Measurements from ENCODE around the gene ICAM1. TPM values are rescaled to one million over a fixed set of nuclear protein-coding genes. Genes with fewer than 3 reads are reported as not detected.

The ICAM1 gene
- total RNA-seq, 1 donor from 2014 or later: 19.0 TPM

- no peak for DNase-seq (ENCODE audit: low spot score)
- peak overlapping the region; percentile 83 for H3K4me3 Mint-ChIP-seq (ENCODE audit: unreplicated experiment)
- H3K36me3 Mint-ChIP-seq (ENCODE audit: low read depth): peaks cover 5% of the 10 kb centered on the region
- peaks cover 51% of the 10 kb centered on the region for H3K27me3 Mint-ChIP-seq (ENCODE audit: low read depth)
- H3K4me1 Mint-ChIP-seq (ENCODE audit: low read depth): peaks cover 47% of the 10 kb centered on the region
- H3K27ac Mint-ChIP-seq (ENCODE audit: unreplicated experiment): peak overlapping the region; percentile 68
- H3K9me3 Mint-ChIP-seq (ENCODE audit: low read depth): no peaks in the 10 kb centered on the region
- no peak for TF ChIP-seq CTCF (IDR thresholded peaks at IDR 0.05)
Observed at GRCh38 chr19:10290357-10290875, 19.5 kb downstream of the ICAM1 start.

GRCh38 chr19:10290876-10291553 is 20.1 kb downstream of the ICAM1 start:
- no peak for TF ChIP-seq CTCF (IDR thresholded peaks at IDR 0.05)
- Mint-ChIP-seq H3K27me3 (ENCODE audit: low read depth) (peaks cover 56% of the 10 kb centered on the region), H3K36me3 (ENCODE audit: low read depth) (peaks cover 3% of the 10 kb centered on the region), H3K4me1 (ENCODE audit: low read depth) (peaks cover 53% of the 10 kb centered on the region), H3K27ac (ENCODE audit: unreplicated experiment) (no peak overlapping the region), H3K4me3 (ENCODE audit: unreplicated experiment) (peak overlapping the region; percentile 83), H3K9me3 (ENCODE audit: low read depth) (no peaks in the 10 kb centered on the region)
- no peak for DNase-seq (ENCODE audit: low spot score)

GRCh38 chr19:10291554-10292205 is 20.8 kb downstream of the ICAM1 start:
- peak overlapping the region; percentile 83 for H3K4me3 Mint-ChIP-seq (ENCODE audit: unreplicated experiment)
- no peak overlapping the region for H3K27ac Mint-ChIP-seq (ENCODE audit: unreplicated experiment)
- peaks cover 58% of the 10 kb centered on the region for H3K27me3 Mint-ChIP-seq (ENCODE audit: low read depth)
- H3K36me3 Mint-ChIP-seq (ENCODE audit: low read depth): peaks cover 3% of the 10 kb centered on the region
- TF ChIP-seq CTCF (IDR thresholded peaks at IDR 0.05): no peak
- H3K9me3 Mint-ChIP-seq (ENCODE audit: low read depth): no peaks in the 10 kb centered on the region
- no peak for DNase-seq (ENCODE audit: low spot score)
- H3K4me1 Mint-ChIP-seq (ENCODE audit: low read depth): peaks cover 48% of the 10 kb centered on the region

GRCh38 chr19:10292206-10292788 is 21.4 kb downstream of the ICAM1 start:
- Mint-ChIP-seq H3K4me3 (ENCODE audit: unreplicated experiment) (peak overlapping the region; percentile 83), H3K36me3 (ENCODE audit: low read depth) (peaks cover 3% of the 10 kb centered on the region), H3K27ac (ENCODE audit: unreplicated experiment) (no peak overlapping the region), H3K27me3 (ENCODE audit: low read depth) (peaks cover 58% of the 10 kb centered on the region), H3K9me3 (ENCODE audit: low read depth) (no peaks in the 10 kb centered on the region), H3K4me1 (ENCODE audit: low read depth) (peaks cover 47% of the 10 kb centered on the region)
- DNase-seq (ENCODE audit: low spot score): no peak
- TF ChIP-seq CTCF (IDR thresholded peaks at IDR 0.05): no peak

All from chondrocyte (in vitro differentiated cells).